Neural cell (in vitro differentiated cells): ENCODE measurements around the gene CKLF. TPM values are rescaled to one million over a fixed set of nuclear protein-coding genes. Genes with fewer than 3 reads are reported as not detected.
A peak's percentile ranks its signal among the peaks of the same experiment; 100 is the strongest.

Experiments
- H2AFZ ChIP-seq: fragments of 200-600, 300-800 bp; sonication (generic), shearing (Covaris generic); 2 replicates; pipeline ENCODE4 v1.6.0; 2014; ENCODE audit warnings: low read depth, mild to moderate bottlenecking, antibody characterized with exemption, low read length, moderate library complexity
- H3F3A ChIP-seq: fragments of 200-600 bp; shearing (Covaris generic); 2 replicates; pipeline ENCODE4 v1.6.1; 2016; ENCODE audit warnings: mild to moderate bottlenecking, moderate library complexity, mixed read lengths, antibody characterized with exemption, low read length; ENCODE audit not compliant: insufficient read depth, poor library complexity, severe bottlenecking
- H3K27ac ChIP-seq: fragments of 200-600, 300-800 bp; sonication (generic), shearing (Covaris generic); 2 replicates; pipeline ENCODE4 v1.5.1; 2014; ENCODE audit warnings: mild to moderate bottlenecking, low read length, moderate library complexity
- H3K27me3 ChIP-seq: fragments of 300-800, 200-600 bp; sonication (generic), shearing (Covaris generic); 2 replicates; pipeline ENCODE4 v1.6.0; 2014; ENCODE audit warnings: mild to moderate bottlenecking, low read depth, low read length, moderate library complexity; ENCODE audit not compliant: insufficient read depth
- H3K36me3 ChIP-seq: fragments of 300-800, 200-600 bp; sonication (generic), shearing (Covaris generic); 2 replicates; pipeline ENCODE4 v1.5.1; 2014; ENCODE audit warnings: mild to moderate bottlenecking, antibody characterized with exemption, low read length, moderate library complexity; ENCODE audit not compliant: insufficient read depth
- H3K4me2 ChIP-seq: fragments of 300-800, 200-600 bp; sonication (generic), shearing (Covaris generic); 2 replicates; pipeline ENCODE4 v1.6.0; 2014; ENCODE audit warnings: mild to moderate bottlenecking, low read length
- H3K4me3 ChIP-seq: fragments of 300-800, 200-600 bp; sonication (generic), shearing (Covaris generic); 2 replicates; pipeline ENCODE4 v1.5.1; 2014; ENCODE audit warnings: mild to moderate bottlenecking, low read length, moderate library complexity
- H3K79me2 ChIP-seq: fragments of 200-600 bp; shearing (Covaris generic); replicated peaks from 2 replicates; pipeline ENCODE4 v1.6.0; 2014; ENCODE audit warnings: mild to moderate bottlenecking, low read length, moderate library complexity; ENCODE audit not compliant: insufficient read depth
- H3K9ac ChIP-seq: fragments of 300-800, 200-600 bp; sonication (generic), shearing (Covaris generic); 2 replicates; pipeline ENCODE4 v1.6.1; 2016; ENCODE audit warnings: mild to moderate bottlenecking, low read length, mixed read lengths
- H3K9me2 ChIP-seq: fragments of 200-600 bp; shearing (Covaris generic); 2 replicates; pipeline ENCODE4 v1.6.1; 2016; ENCODE audit warnings: mild to moderate bottlenecking, low read length, mixed read lengths; ENCODE audit not compliant: insufficient read depth
- H3K9me3 ChIP-seq: fragments of 200-600, 300-800 bp; sonication (generic), shearing (Covaris generic); 2 replicates; pipeline ENCODE4 v1.6.1; 2016; ENCODE audit warnings: mild to moderate bottlenecking, mixed run types, low read length, moderate library complexity, mixed read lengths
- H4K20me1 ChIP-seq: fragments of 200-600 bp; shearing (Covaris generic); 2 replicates; pipeline ENCODE4 v1.6.1; 2016; ENCODE audit warnings: mild to moderate bottlenecking, mixed run types; ENCODE audit not compliant: insufficient read depth
- CTCF ChIP-seq: fragments of 450-650 bp; IDR thresholded peaks from 2 replicates; pipeline ENCODE4 v1.5.1; 2014; ENCODE audit warnings: antibody characterized with exemption, mild to moderate bottlenecking, moderate library complexity; ENCODE audit not compliant: poor library complexity, severe bottlenecking
- EP300 ChIP-seq: fragments of 450-650 bp; conservative IDR thresholded peaks from 2 replicates; pipeline ENCODE4 v1.6.1; 2014; ENCODE audit warnings: antibody characterized with exemption, mild to moderate bottlenecking, moderate library complexity; ENCODE audit not compliant: poor library complexity, severe bottlenecking
- EZH2 ChIP-seq: fragments of 200-600, 300-800 bp; shearing (Covaris generic), sonication (generic); IDR thresholded peaks from 2 replicates; pipeline ENCODE4 v1.6.1; 2014; ENCODE audit warnings: antibody characterized with exemption, low read length, borderline replicate concordance, mild to moderate bottlenecking; ENCODE audit not compliant: insufficient read depth, poor library complexity, severe bottlenecking
- MXI1 ChIP-seq: fragments of 450-650 bp; conservative IDR thresholded peaks from 2 replicates; pipeline ENCODE4 v1.6.1; 2014; ENCODE audit warnings: antibody characterized with exemption, mild to moderate bottlenecking; ENCODE audit not compliant: poor library complexity, severe bottlenecking
- POLR2AphosphoS5 ChIP-seq: IDR thresholded peaks from 2 replicates; pipeline ENCODE4 v1.6.1; 2012
- RAD21 ChIP-seq: fragments of 450-650 bp; conservative IDR thresholded peaks from 2 replicates; pipeline ENCODE4 v1.6.1; 2014; ENCODE audit warnings: antibody characterized with exemption, mild to moderate bottlenecking, moderate library complexity
- REST ChIP-seq: IDR thresholded peaks from 2 replicates; pipeline ENCODE4 v1.6.1; 2012; ENCODE audit warnings: borderline replicate concordance
- SMC3 ChIP-seq: fragments of 450-650 bp; conservative IDR thresholded peaks from 2 replicates; pipeline ENCODE4 v1.6.1; 2014; ENCODE audit warnings: antibody characterized with exemption, mild to moderate bottlenecking, moderate library complexity; ENCODE audit not compliant: poor library complexity
- TAF1 ChIP-seq: IDR thresholded peaks from 2 replicates; pipeline ENCODE4 v1.6.1; 2012; ENCODE audit warnings: low read depth
- polyA plus RNA-seq: library from polyadenylated mRNA; depleted of rRNA; stranded (reverse); fragments of >200 nt; gene quantifications from 2 replicates; pipeline ENCODE4 v1.2.3, GENCODE V29; 2014

The CKLF gene
- polyA plus RNA-seq, 1 donor from 2014 or later, result 40.8 TPM

- Histone ChIP-seq H3K9me3 (no peaks in the 10 kb centered on the region), H2AFZ (peak overlapping the region; percentile 54), H3K9me2 (no peaks in the 10 kb centered on the region), H3F3A (no peaks in the 10 kb centered on the region), H3K9ac (peak overlapping the region; percentile 71), H3K27me3 (no peaks in the 10 kb centered on the region), H3K27ac (peak overlapping the region; percentile 72), H4K20me1 (no peaks in the 10 kb centered on the region), H3K79me2 (no peaks in the 10 kb centered on the region), H3K4me2 (peak overlapping the region; percentile 56), H3K36me3 (no peaks in the 10 kb centered on the region), H3K4me3 (peak overlapping the region; percentile 71)
- TF ChIP-seq POLR2AphosphoS5 (no peak), SMC3 (no peak), TAF1 (no peak), CTCF (no peak), RAD21 (no peak), MXI1 (no peak), EP300 (no peak), REST (no peak), EZH2 (no peak)
Observed at GRCh38 chr16:66551788-66552285, 539 bp upstream of the CKLF start.

GRCh38 chr16:66553223-66553622 lies 847 bp downstream of the CKLF start:
- Histone ChIP-seq H3K4me2 (no peak overlapping the region), H2AFZ (no peak overlapping the region), H3K4me3 (peak overlapping the region; percentile 71), H4K20me1 (no peaks in the 10 kb centered on the region), H3K9me2 (no peaks in the 10 kb centered on the region), H3F3A (no peaks in the 10 kb centered on the region), H3K79me2 (no peaks in the 10 kb centered on the region), H3K27me3 (no peaks in the 10 kb centered on the region), H3K27ac (no peak overlapping the region), H3K9ac (no peak overlapping the region), H3K36me3 (no peaks in the 10 kb centered on the region), H3K9me3 (no peaks in the 10 kb centered on the region)
- TF ChIP-seq TAF1 (no peak), MXI1 (no peak), CTCF (no peak), REST (no peak), EP300 (no peak), POLR2AphosphoS5 (no peak), EZH2 (no peak), RAD21 (no peak), SMC3 (no peak)
